Activated CD8-positive, alpha-beta memory T cell treated with anti-CD3 and anti-CD28 coated beads, Interleukin-2, amount 50 U/mL, for 1 hour (primary cell): ENCODE results near the gene TMEM247.
"Not testable (repeated sequence)": the region's sequence is repeated elsewhere in the genome, so short reads cannot be mapped to it uniquely, and the experiment has no call there.

Experiments used
- DNase-seq: peaks from one replicate; pipeline ENCODE4 v3.0.0-alpha.2; 2020; ENCODE audit errors: extremely low read depth

Gene TMEM247

GRCh38 chr2:46510598-46511177 is 31.3 kb downstream of the TMEM247 start:
- no peak for DNase-seq

GRCh38 chr2:46512185-46512584 is 32.8 kb downstream of the TMEM247 start:
- no peak for DNase-seq

GRCh38 chr2:46514738-46515137 is 35.4 kb downstream of the TMEM247 start:
- no peak for DNase-seq

- no peak for DNase-seq
These were observed 38.1 kb downstream of the TMEM247 start for GRCh38 chr2:46517485-46517884.

- DNase-seq = no peak
These were observed 39.5 kb downstream of the TMEM247 start for GRCh38 chr2:46518861-46519260.

GRCh38 chr2:46519265-46519664 is 39.9 kb downstream of the TMEM247 start:
- DNase-seq = no peak

- DNase-seq = no peak
These were observed 40.9 kb downstream of the TMEM247 start for GRCh38 chr2:46520130-46520711.

GRCh38 chr2:46521215-46521683 is 41.9 kb downstream of the TMEM247 start:
- DNase-seq = no peak

- DNase-seq = not testable (repeated sequence)
These were observed 43.0 kb downstream of the TMEM247 start for GRCh38 chr2:46522385-46522784.

GRCh38 chr2:46525522-46526155 is 46.3 kb downstream of the TMEM247 start:
- DNase-seq = no peak

- DNase-seq = no peak
These were observed 49.5 kb downstream of the TMEM247 start for GRCh38 chr2:46528880-46529279.

- DNase-seq = no peak
These were observed 51.3 kb downstream of the TMEM247 start for GRCh38 chr2:46530639-46531038.

GRCh38 chr2:46531863-46532262 is 52.5 kb downstream of the TMEM247 start:
- no peak for DNase-seq
